K562 (cell line): ENCODE measurements around the gene ZC3H7B. TPM values are rescaled to one million over a fixed set of nuclear protein-coding genes. Genes with fewer than 3 reads are reported as not detected.

Source experiments
- ATAC-seq: fragments of 200-7000 bp; cut with Tn5 transposase; 3 replicates; pipeline ENCODE4 v1.9.1; 2020; ENCODE audit warnings: moderate library complexity
- BruUV-seq: library from RNA; stranded (reverse); fragments of 400-500 nt; replicated peaks from 2 replicates; lab custom pipeline; 2021; lab: Mats Ljungman, UMichigan
- CTCF ChIA-PET: fragments of 300-600 bp; formaldehyde crosslinking; extraction: SDS; loops from one replicate; lab custom pipeline; 2021; ENCODE audit warnings: low intra/inter-chr PET ratio; lab: Yijun Ruan, JAX
- POLR2A ChIA-PET: fragments of 300-600, 350-650 bp; sonication (Branson Sonifier 250); formaldehyde crosslinking; extraction: SDS; loops from one replicate; lab custom pipeline; 2021; ENCODE audit warnings: antibody characterized with exemption, inconsistent platforms; lab: Yijun Ruan, JAX
- DNase-seq, 4 experiments: peaks; one replicate each; pipeline versions ENCODE4 v3.0.0 to v3.0.0-alpha.2; 2011 to 2018; ENCODE audit warnings: low spot score in 3 of 4, mixed read lengths in 3 of 4; ENCODE audit errors: extremely low read depth in 1 of 4
- FAIRE-seq: peaks from 2 replicates; lab custom pipeline; 2011; peaks lifted over from hg19 to GRCh38; lab: Jason Lieb, UNC
- H2AFZ ChIP-seq: 2 replicates; pipeline ENCODE4 v1.6.0; 2011; ENCODE audit warnings: low read depth, low read length, control low read depth, inconsistent platforms
- H3K27ac ChIP-seq: fragments of 200-600 bp; 3 replicates; pipeline ENCODE4 v1.8.0; 2011; ENCODE audit warnings: low read depth, mild to moderate bottlenecking, control low read depth, inconsistent platforms, low read length, moderate library complexity, mixed read lengths; ENCODE audit errors: extremely low read depth
- H3K27me3 ChIP-seq, 2 experiments: fragments of 300-600 bp in 1 of 2; 2 replicates in 1 of 2; 3 replicates in 1 of 2; pipeline versions ENCODE4 v1.6.0 to v1.8.0; 2011; ENCODE audit warnings: inconsistent platforms in 2 of 2, low read length in 2 of 2, mild to moderate bottlenecking in 1 of 2, mixed read lengths in 1 of 2, moderate library complexity in 1 of 2; ENCODE audit not compliant: control insufficient read depth in 2 of 2, insufficient read depth in 2 of 2
- H3K36me3 ChIP-seq: fragments of 300-600 bp; 3 replicates; pipeline ENCODE4 v1.8.0; 2011; ENCODE audit warnings: mild to moderate bottlenecking, low read length, inconsistent platforms; ENCODE audit not compliant: control insufficient read depth, insufficient read depth
- H3K4me1 ChIP-seq, 2 experiments: fragments of 200-600 bp in 1 of 2; replicated peaks in 1 of 2; 2 replicates in 1 of 2; 3 replicates in 1 of 2; pipeline versions ENCODE4 v1.5.1 to v1.8.0; 2011; ENCODE audit warnings: inconsistent platforms in 2 of 2, low read length in 2 of 2, mild to moderate bottlenecking in 1 of 2, mixed read lengths in 1 of 2, moderate library complexity in 1 of 2; ENCODE audit not compliant: control insufficient read depth in 2 of 2, insufficient read depth in 2 of 2
- H3K4me2 ChIP-seq: 2 replicates; pipeline ENCODE4 v1.6.1; 2011; ENCODE audit warnings: low read length, control low read depth, inconsistent platforms, mixed read lengths; ENCODE audit not compliant: insufficient read depth
- H3K4me3 ChIP-seq: fragments of 200-600 bp; sonication (generic), shearing (Covaris generic); 2 replicates; pipeline ENCODE4 v1.5.1; 2016; ENCODE audit warnings: control low read depth, inconsistent platforms
- H3K79me2 ChIP-seq: fragments of 200-600 bp; 3 replicates; pipeline ENCODE4 v1.8.0; 2011; ENCODE audit warnings: low read length, inconsistent platforms; ENCODE audit not compliant: control insufficient read depth, insufficient read depth
- H3K9ac ChIP-seq, 2 experiments: 2 replicates each; pipeline versions ENCODE4 v1.6.0 to v1.6.1; 2011; ENCODE audit warnings: low read depth in 2 of 2, low read length in 2 of 2, control low read depth in 1 of 2, inconsistent platforms in 1 of 2, mild to moderate bottlenecking in 1 of 2, mixed read lengths in 1 of 2; ENCODE audit not compliant: insufficient read depth in 1 of 2
- H3K9me1 ChIP-seq: one replicate; pipeline ENCODE4 v1.6.0; 2011; ENCODE audit warnings: inconsistent platforms, mild to moderate bottlenecking, low read length, moderate library complexity; ENCODE audit not compliant: control insufficient read depth, insufficient read depth
- H3K9me3 ChIP-seq: replicated peaks from 2 replicates; pipeline ENCODE4 v1.5.1; 2011; ENCODE audit warnings: low read depth, low read length, inconsistent platforms; ENCODE audit not compliant: control insufficient read depth, insufficient read depth
- H4K20me1 ChIP-seq: replicated peaks from 2 replicates; pipeline ENCODE4 v1.6.1; 2011; ENCODE audit warnings: low read length, inconsistent platforms, mixed read lengths; ENCODE audit not compliant: control insufficient read depth, insufficient read depth
- BRF1 ChIP-seq: IDR thresholded peaks from 3 replicates; pipeline ENCODE4 v1.6.1; 2011; ENCODE audit warnings: borderline replicate concordance, mild to moderate bottlenecking; ENCODE audit not compliant: insufficient read length; ENCODE audit errors: extremely low read depth
- CCNT2 ChIP-seq: IDR thresholded peaks from 2 replicates; pipeline ENCODE4 v1.6.1; 2011; ENCODE audit warnings: borderline replicate concordance, low read depth, mild to moderate bottlenecking, moderate library complexity, mixed read lengths, low read length; ENCODE audit not compliant: insufficient read length; ENCODE audit errors: extremely low read depth
- FOXA3 ChIP-seq, 2 experiments: fragments of 450-650 bp in 1 of 2; sonication (generic) in 1 of 2; formaldehyde crosslinking; IDR thresholded peaks in 1 of 2; conservative IDR thresholded peaks in 1 of 2; 2 replicates each; pipeline versions ENCODE4 v1.4.0 to v1.8.0; 2020 to 2022; ENCODE audit warnings: mild to moderate bottlenecking in 2 of 2, missing genetic modification reagents in 1 of 2
- GABPB1 ChIP-seq: sonication (generic); formaldehyde crosslinking; IDR thresholded peaks from 2 replicates; pipeline ENCODE4 v1.8.0; 2022; ENCODE audit warnings: mild to moderate bottlenecking, missing genetic modification reagents
- GATAD2A ChIP-seq: fragments of 450-650 bp; IDR thresholded peaks from 2 replicates; pipeline ENCODE4 v1.6.1; 2017
- MIER1 ChIP-seq: fragments of 450-650 bp; IDR thresholded peaks from 2 replicates; pipeline ENCODE4 v1.6.1; 2016; ENCODE audit warnings: antibody characterized with exemption, mild to moderate bottlenecking, low read depth
- RHOXF2B ChIP-seq: fragments of 250-450 bp; sonication (Bioruptor Pico); conservative IDR thresholded peaks from 2 replicates; pipeline ENCODE4 v1.5.1; 2021
- RUNX1 ChIP-seq: sonication (generic); IDR thresholded peaks from 2 replicates; pipeline ENCODE4 v1.6.1; 2016; ENCODE audit warnings: antibody characterized with exemption, low read depth
- SREBF1 ChIP-seq: fragments of 150-350 bp; IDR thresholded peaks from 2 replicates; pipeline ENCODE4 v1.6.1; 2014; ENCODE audit warnings: antibody characterized with exemption, low read depth, low read length, borderline replicate concordance
- STAT5B ChIP-seq: fragments of 250-450 bp; sonication (Bioruptor Pico); IDR thresholded peaks from 2 replicates; pipeline ENCODE4 v1.8.0; 2021; ENCODE audit warnings: mild to moderate bottlenecking, inconsistent platforms
- ZBTB5 ChIP-seq: fragments of 450-650 bp; IDR thresholded peaks from 2 replicates; pipeline ENCODE4 v1.6.1; 2017; ENCODE audit warnings: antibody characterized with exemption
- ZC3H4 ChIP-seq: sonication (generic); formaldehyde crosslinking; IDR thresholded peaks from 2 replicates; pipeline ENCODE4 v1.9.0; 2021; ENCODE audit warnings: missing genetic modification reagents, borderline replicate concordance
- ZNF165 ChIP-seq: fragments of 250-450 bp; sonication (Bioruptor Pico); IDR thresholded peaks from 2 replicates; pipeline ENCODE4 v1.4.0; 2020; ENCODE audit warnings: borderline replicate concordance
- ZNF311 ChIP-seq: fragments of 250-450 bp; sonication (Bioruptor Pico); IDR thresholded peaks from 2 replicates; pipeline ENCODE4 v1.4.0; 2020; ENCODE audit warnings: mild to moderate bottlenecking, moderate library complexity
- WGBS: fragments of 100-300 bp; shearing (Covaris generic); methylation state at CpG from one replicate; pipeline ENCODE4 v1.1.6; 2016; ENCODE audit warnings: low coverage, mixed read lengths; ENCODE audit not compliant: insufficient coverage; ENCODE audit errors: missing lambda C conversion rate; 5-methylcytosine and 5-hydroxymethylcytosine counted together
- in situ Hi-C: fragments of 300-500 bp; cut with MboI; formaldehyde crosslinking; loops from 4 replicates; pipeline ENCODE4 v1.15.0; 2018; ENCODE audit warnings: inconsistent platforms, mixed read lengths
- intact Hi-C: fragments of 100-400 bp; cut with micrococcal nuclease; formaldehyde crosslinking; loops from 2 replicates; pipeline ENCODE4 v1.14.2; 2022
- polyA plus RNA-seq, 8 experiments: library from polyadenylated mRNA; depleted of rRNA in 4 of 8; stranded (reverse) in 5 of 8; unstranded in 3 of 8; fragments of >200 nt; fragmentation: Nextera tagmentation in 2 of 8; fragmentation: Illumina TruSeq in 1 of 8; extraction: Ambion mirVana in 2 of 8; extraction: Trizol in 1 of 8; gene quantifications; 2 replicates each; pipeline versions ENCODE4 v1.2.1 to v1.2.3, GENCODE V29; 2011 to 2014; ENCODE audit warnings: inconsistent platforms in 1 of 8, missing spikeins in 1 of 8
- total RNA-seq, 7 experiments: library from RNA; depleted of rRNA in 6 of 7; stranded (reverse); fragments of >200 nt in 6 of 7; fragmentation: Illumina TruSeq in 2 of 7; extraction: Trizol in 2 of 7; gene quantifications; 2 replicates each; pipeline versions ENCODE4 v1.2.1 to v1.2.3, GENCODE V29; 2011 to 2021; ENCODE audit warnings: low replicate concordance in 1 of 7
- TF ChIP-seq, protein P1 (sequence below): sonication (generic); formaldehyde crosslinking; IDR thresholded peaks from 2 replicates; pipeline ENCODE4 v1.5.0; 2020; ENCODE audit warnings: missing genetic modification reagents
- TF ChIP-seq, protein P2 (sequence below): fragments of 150-350 bp; IDR thresholded peaks from 2 replicates; pipeline ENCODE4 v1.6.1; 2014; ENCODE audit warnings: low read depth, mild to moderate bottlenecking, low read length, borderline replicate concordance

The ZC3H7B gene
- total and polyA plus RNA-seq, 9 of the 15 experiments (the other 6 are each of a cell fraction or from before 2014, with no cell fraction given), result 0.07 to 49.8 (median 26.8) TPM

- intact Hi-C loops, result no loop called here
- peaks cover 87% of the 10 kb centered on the region; the same call in 2 of the 3 replicates for H3K36me3 ChIP-seq
These were observed 47.1 kb upstream of the ZC3H7B start for GRCh38 chr22:41254230-41254629.

More at GRCh38 chr22:41254230-41254629, 47.1 kb upstream of the ZC3H7B start:
- ATAC-seq (no peak), FAIRE-seq (no peak), DNase-seq (no peak)
- Histone ChIP-seq H3K4me3 (no peak overlapping the region), H3K27ac (no peak overlapping the region), H3K79me2 (no peaks in the 10 kb centered on the region), H4K20me1 (no peaks in the 10 kb centered on the region), H3K9me3 (no peaks in the 10 kb centered on the region), H2AFZ (no peak overlapping the region), H3K4me1 (peaks cover 0 to 5% of the 10 kb centered on the region in 2 experiments; a peak in 1 of 5 replicates), H3K9me1 (no peaks in the 10 kb centered on the region), H3K4me2 (no peak overlapping the region), H3K27me3 (no peaks in the 10 kb centered on the region), H3K9ac (no peak overlapping the region)
- no peak for TF ChIP-seq ZNF165 (CRISPR knock-in tag)
- TF ChIP-seq ZC3H4 (CRISPR knock-in tag), result no peak
- TF ChIP-seq ZNF311 (CRISPR knock-in tag), result no peak
- TF ChIP-seq GATAD2A, result no peak
- TF ChIP-seq, protein P1, sequence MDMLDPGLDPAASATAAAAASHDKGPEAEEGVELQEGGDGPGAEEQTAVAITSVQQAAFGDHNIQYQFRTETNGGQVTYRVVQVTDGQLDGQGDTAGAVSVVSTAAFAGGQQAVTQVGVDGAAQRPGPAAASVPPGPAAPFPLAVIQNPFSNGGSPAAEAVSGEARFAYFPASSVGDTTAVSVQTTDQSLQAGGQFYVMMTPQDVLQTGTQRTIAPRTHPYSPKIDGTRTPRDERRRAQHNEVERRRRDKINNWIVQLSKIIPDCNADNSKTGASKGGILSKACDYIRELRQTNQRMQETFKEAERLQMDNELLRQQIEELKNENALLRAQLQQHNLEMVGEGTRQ (CRISPR knock-in tag), result no peak
- no peak for TF ChIP-seq STAT5B (CRISPR knock-in tag)
- TF ChIP-seq GABPB1 (CRISPR knock-in tag), result no peak
- TF ChIP-seq RUNX1, result no peak
- no peak for TF ChIP-seq ZBTB5
- TF ChIP-seq RHOXF2B (CRISPR knock-in tag), result no peak
- TF ChIP-seq CCNT2, result no peak
- TF ChIP-seq MIER1, result no peak
- TF ChIP-seq, protein P2, sequence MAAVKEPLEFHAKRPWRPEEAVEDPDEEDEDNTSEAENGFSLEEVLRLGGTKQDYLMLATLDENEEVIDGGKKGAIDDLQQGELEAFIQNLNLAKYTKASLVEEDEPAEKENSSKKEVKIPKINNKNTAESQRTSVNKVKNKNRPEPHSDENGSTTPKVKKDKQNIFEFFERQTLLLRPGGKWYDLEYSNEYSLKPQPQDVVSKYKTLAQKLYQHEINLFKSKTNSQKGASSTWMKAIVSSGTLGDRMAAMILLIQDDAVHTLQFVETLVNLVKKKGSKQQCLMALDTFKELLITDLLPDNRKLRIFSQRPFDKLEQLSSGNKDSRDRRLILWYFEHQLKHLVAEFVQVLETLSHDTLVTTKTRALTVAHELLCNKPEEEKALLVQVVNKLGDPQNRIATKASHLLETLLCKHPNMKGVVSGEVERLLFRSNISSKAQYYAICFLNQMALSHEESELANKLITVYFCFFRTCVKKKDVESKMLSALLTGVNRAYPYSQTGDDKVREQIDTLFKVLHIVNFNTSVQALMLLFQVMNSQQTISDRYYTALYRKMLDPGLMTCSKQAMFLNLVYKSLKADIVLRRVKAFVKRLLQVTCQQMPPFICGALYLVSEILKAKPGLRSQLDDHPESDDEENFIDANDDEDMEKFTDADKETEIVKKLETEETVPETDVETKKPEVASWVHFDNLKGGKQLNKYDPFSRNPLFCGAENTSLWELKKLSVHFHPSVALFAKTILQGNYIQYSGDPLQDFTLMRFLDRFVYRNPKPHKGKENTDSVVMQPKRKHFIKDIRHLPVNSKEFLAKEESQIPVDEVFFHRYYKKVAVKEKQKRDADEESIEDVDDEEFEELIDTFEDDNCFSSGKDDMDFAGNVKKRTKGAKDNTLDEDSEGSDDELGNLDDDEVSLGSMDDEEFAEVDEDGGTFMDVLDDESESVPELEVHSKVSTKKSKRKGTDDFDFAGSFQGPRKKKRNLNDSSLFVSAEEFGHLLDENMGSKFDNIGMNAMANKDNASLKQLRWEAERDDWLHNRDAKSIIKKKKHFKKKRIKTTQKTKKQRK, result no peak
- no peak for TF ChIP-seq FOXA3 (CRISPR knock-in tag; conservative IDR thresholded peaks at IDR 0.05 in 1 of 2, IDR thresholded peaks at IDR 0.05 in 1 of 2)
- no peak for TF ChIP-seq BRF1
- no peak for TF ChIP-seq SREBF1
- in situ Hi-C loops, result no loop called here
- ChIA-PET POLR2A (interaction anchor here (1.0 kb wide), 1 partner anchor 17 kb away, joined by 3 read pairs; no protein-coding TSS in a partner anchor), CTCF (no interaction called here)
- no TSS peak for BruUV-seq
- 83% methylated on average over 4 of the region's 7 CpGs for WGBS
